GM18498 (cell line): ENCODE results near the gene SYNGR4.

Experiments
- ATAC-seq: cut with Tn5 transposase; IDR thresholded peaks from one replicate; pipeline ENCODE4 v1.9.1; 2021; ENCODE audit warnings: mild to moderate bottlenecking, moderate library complexity; ENCODE audit not compliant: unreplicated experiment

The SYNGR4 gene

DNA sequence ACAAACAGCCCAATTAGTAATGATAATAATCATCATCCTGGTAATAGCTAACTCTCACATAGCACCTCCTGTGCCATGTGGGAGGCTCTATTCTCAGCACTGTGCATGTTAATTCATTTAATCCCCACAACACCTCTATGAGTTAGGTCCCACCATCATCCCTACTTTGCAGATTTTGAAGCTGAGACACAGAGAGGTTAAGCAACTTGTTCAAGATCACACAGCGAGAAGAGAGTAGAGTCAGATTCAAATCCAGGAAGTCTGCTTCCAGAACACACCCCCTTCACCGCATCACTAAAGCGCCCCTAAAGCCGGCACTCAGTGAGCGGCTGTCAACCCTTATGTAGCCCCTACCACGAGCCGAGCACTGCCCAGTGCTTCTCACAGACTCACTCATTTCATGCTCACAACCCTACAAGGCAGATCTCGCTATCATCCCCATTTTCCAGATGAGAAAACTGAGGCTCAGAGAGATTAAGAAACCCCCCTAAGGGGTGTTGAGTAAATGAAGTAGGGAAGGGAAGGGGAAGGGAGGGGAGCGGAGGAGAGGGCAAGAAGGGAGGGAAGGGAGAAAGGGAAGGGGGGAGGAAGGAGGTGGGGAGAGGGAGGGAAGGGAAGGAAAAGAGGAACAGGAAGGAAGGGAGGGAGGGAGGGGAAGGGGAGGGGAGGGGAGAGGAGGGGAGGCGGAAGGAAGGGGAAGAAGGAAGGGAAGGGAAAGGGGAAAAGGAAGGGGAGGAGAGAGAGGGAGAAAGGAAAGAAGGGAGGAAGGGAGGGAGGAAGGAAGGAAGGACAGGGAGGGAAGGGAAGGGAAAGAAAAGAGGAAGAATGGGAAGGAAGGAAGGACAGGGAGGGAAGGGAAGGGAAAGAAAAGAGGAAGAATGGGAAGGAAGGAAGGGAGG is 22.4 kb upstream of the SYNGR4 start:
- no peak for ATAC-seq

GRCh38 chr19:48342414-48342738 is 21.8 kb upstream of the SYNGR4 start:
- ATAC-seq: no peak

GRCh38 chr19:48342841-48343540 is 21.2 kb upstream of the SYNGR4 start:
- ATAC-seq: no peak

DNA sequence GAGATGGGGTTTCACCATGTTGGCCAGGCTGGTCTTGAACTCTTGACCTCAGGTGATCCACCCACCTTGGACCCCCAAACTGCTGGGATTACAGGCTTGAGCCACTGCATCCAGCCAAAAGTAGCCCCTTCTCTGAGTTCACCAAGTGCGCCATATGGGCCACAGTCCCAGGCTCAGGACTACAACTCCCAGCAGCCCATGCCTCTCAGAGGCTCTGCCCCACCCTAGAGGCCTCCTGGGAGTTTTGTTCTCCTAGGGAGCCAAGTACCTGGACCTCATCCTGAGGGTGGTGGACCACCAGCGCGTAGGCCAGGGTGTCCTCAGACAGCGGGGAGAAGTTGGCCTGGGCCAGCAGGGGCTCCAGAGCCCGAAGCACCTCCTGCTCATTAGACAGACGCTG is 19.3 kb upstream of the SYNGR4 start:
- no peak for ATAC-seq

- ATAC-seq: no peak
These were observed 18.0 kb upstream of the SYNGR4 start for GRCh38 chr19:48346191-48346590.

DNA sequence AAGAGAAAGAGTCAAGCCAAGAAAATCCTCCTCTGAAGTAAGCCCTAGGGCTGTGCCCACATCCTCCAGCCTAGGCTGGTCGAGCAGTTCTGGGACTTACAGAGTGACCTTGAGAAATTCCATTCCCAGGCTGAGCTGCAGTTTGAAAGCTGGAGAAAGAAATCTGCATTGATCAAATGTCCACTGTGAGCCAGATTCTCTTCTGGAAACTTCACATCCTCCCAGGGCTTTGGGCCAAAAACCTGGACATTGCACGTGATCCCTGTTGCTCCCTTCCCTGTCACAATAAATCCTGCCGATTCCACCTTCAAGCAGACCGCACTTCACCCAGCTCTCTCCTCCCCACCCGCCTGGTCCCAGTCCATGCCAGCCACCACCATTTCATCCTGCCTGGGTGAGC is 16.1 kb upstream of the SYNGR4 start:
- no peak for ATAC-seq

DNA sequence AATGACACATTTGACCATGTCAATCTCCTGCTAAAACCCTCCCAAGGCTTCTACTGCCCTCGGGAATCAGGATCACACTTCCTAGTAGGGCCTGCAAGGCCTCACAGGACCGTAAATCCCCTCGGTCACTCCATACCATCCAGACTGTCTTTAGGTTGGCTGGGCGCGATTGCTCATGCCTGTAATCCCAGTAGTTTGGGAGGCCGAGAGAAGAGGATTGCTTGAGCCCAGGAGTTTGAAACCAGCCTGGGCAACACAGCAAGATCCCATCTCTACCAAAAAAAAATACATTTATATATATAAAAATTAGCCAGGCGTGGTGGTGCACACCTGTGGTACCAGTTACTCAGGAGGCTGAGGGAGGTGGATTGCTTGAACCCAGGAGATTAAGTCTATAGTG is 15.4 kb upstream of the SYNGR4 start:
- no peak for ATAC-seq

GRCh38 chr19:48350856-48351255 is 13.3 kb upstream of the SYNGR4 start:
- ATAC-seq: no peak

DNA sequence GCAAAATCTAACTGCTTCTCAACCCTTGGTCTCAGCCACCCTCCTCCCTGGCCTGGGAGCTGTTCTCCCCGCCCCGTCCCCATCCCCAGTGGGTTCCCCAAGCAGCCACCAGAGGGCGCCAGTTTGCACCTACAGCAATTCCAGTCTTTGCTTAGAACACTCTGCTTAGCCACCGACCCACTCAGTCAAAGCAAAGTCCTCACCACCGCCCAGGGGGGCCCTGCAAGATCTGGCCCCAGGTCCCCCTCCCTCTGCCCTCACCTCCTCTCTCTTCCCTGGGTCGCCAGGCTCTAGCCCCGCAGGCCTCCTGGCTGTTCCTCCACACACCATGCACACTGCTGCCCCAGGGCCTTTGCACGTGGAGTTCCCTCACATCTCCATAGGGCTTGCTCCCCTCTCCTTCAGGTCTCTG is 12.8 kb upstream of the SYNGR4 start:
- ATAC-seq: no peak

DNA sequence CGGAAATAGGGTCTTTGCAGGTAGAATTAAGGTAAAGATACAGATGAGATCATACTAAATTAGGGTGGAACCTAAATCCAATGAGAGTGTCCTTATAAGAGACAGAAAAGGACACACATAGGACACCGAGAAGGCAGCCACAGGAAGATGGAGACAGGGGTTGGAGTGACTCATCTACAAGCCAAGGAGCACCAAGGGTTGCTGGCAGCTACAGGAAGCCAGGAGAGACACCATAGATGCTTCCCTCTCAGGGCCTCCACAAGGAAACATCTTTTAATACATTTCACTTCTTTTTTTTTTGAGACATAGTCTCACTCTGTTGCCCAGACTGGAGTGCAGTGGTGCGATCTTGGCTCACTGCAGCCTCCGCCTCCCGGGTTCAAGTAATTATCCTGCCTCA is 10.5 kb upstream of the SYNGR4 start:
- no peak for ATAC-seq

DNA sequence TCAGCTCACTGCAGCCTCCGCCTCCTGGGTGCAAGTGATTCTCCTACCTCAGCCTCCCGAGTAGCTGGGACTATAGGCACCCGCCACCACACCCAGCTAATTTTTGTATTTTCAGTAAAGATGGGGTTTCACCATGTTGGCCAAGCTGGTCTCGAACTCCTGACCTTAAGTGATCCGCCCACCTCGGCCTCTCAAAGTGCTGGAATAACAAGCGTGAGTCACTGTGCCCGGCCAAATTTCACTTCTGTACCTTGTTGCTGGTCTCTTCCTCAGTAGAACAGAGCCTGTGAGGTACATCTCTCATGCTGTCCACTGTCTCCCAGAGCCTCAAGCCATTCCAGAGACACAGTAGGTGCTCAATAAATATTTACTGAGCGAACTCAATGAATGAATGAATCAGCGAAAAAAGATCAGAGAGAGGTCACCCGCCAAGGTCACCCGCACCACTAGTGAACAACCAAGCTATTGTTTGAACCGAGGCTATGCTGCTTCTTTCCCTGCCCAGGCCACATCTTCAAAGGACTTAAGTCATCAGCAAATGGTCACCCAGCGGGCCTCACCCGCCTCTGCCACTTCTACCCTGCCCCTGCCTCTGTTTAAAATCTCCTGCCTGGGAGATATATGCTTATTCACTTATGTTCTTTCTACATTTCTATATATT is 9.7 kb upstream of the SYNGR4 start:
- ATAC-seq: no peak

- no peak for ATAC-seq
These were observed 8.7 kb upstream of the SYNGR4 start for GRCh38 chr19:48355365-48355954.

DNA sequence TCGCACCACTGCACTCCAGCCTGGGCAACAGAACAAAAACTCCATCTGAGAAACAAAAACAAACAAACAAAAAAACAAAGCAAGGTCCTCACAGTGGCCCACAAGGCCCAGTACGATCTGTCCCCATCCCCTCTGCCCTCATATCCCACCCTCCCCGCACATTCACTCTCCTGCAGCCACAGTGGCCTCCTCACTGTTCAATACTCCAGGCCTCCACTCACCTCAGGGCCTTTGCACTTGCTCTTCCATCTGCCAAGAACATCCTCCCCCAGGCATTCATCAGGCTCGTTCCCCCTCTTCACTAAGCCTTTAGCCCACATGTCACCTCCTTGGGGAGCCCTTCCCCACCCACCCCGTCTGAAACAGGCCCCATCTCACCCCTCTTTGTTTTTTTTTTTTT is 5.0 kb upstream of the SYNGR4 start:
- ATAC-seq: no peak

DNA sequence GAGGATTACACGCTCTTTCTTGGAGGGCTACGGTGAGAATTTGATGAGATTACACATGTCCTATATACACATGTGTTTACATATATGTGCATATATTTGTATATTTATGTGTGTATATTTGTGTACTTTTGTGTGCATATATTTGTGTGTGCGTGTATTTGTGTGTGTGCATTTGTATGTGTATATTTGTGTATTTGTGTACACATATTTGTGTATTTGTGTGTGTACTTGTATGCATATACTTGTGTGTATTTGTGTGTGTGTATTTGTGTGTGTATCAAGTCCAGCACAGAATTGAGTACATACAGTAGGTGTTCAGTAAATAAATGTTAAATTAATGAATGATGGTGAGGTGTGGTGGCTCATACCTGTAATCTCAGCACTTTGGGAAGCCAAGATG is 2.3 kb upstream of the SYNGR4 start:
- no peak for ATAC-seq

DNA sequence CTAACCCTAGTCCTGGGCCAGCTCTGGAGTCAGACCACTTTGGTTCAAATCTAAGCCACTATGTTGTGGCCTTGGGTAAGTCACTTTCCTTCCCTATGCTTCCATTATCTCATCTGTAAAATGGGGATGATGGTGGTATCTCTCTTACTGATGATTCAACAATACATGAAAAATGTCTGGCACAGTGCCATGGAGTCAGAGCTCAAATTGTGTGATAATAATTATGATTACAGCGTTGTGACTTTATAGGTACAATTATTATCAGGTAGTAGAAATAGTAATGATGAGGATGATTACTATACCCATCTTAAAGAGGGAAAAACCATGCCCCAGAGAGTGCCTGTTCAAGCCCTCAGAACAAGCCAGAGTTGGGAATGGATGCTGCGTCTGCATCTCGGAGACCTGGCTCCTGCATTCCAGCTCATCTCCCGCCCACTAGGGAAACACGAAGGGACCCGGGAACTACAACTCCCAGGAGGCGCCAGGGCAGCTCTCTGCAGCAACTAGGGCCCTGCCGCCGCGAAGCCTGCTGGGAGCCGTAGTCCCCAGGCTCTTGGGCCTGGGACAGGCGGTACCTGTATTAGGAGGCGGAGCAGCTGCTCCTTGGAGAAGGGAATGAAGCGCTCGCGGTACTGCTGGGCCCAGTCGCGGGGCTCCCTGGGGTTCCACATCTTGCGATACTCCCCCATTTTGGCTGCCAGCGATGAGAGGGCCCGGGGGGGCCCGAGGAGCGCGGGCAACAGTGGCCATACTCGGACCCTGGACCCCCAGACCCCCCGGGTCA is 1.3 kb upstream of the SYNGR4 start:
- ATAC-seq: peak; percentile 59

DNA sequence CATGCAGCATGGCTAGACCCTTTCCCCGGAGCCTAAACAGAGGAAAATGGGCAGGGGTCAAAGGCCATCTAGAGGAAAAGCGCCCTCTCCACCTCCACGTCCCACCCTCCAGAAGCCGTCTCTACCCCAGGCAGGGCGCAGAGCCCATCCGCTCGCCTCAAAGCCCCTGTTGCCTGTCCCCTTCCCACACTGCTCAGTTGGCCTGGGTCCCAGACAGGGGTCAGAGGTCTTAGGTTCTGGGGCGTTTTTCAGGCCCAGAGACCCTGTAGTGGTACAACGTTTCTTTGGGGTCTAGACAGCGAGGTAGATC is 712 bp upstream of the SYNGR4 start:
- peak; percentile 16 for ATAC-seq

DNA sequence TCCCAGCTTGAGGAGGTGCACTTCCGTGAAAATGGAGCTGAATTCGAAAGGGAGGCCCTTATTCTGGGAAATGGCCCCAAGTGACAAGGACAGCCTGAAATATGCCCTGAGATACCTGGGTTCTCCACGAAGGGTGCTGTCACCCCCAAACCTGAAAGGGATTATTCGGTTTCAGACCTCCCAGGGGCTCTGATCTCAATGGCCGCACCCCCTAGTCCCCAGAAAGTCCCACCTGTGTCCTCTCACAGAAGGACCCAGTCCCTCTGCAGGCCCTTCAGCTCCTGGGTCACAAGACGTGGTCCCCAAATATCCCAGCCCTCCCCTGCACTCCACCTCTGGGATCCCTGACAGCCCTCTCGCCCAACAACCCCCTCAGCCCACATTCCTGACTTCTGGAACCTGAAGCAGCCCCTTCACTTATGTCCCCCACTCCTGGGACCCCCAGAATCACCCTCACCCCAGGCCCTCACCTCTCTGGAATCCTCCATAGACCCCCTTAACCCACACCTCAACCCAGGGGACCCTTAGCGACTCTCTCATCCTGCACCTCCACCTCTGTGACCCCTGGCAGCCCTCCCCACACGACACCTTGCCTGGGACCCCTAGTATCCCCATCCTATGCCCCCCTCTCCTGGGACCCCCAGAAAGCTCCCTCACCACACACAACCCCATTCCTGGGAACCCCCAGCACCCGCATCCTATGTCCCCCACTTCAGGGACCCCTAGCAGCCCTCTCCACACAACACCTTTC is 606 bp downstream of the SYNGR4 start:
- no peak for ATAC-seq

DNA sequence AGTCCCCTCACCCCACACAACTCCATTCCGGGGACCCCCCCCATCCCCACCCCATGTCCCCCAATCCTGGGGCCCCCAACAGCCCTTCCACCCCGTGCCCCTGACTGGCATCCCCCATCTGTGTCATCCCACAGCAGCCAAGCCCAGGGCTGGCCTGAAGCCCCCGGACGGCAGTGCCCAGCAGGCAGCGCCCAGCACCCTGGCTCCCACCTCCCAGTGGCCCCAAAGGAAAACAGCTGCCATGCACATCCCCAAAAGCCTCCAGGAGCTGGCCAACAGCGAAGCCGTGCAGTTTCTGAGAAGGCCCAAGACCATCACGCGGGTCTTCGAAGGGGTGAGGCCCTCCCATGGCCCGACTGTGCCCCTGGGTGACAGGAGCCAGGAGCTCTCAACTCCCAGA is 1.4 kb downstream of the SYNGR4 start:
- ATAC-seq: no peak

- no peak for ATAC-seq
These were observed 3.7 kb downstream of the SYNGR4 start for GRCh38 chr19:48367855-48368254.

DNA sequence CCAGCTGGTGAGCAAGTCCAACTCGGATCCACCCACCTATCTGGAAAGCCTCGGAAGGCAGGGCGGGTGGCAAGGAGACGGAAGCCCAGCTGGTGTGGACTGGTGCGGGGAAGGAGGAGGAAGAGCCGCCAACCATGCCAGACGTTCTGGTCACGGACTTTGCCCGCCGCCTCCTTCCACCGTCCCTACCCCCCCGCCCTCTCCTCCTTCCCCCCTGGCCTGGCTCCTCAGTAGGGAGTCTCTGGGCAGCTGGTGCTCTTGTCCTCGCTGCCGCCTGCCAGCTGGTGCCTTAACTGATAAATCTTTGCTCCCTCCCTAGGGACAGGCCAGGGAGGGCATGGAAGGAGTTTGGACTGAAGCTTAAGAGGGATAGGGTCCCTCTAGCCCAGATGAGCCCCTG is 4.8 kb downstream of the SYNGR4 start:
- no peak for ATAC-seq
